NCI-H128 (cell line): ENCODE results near the gene RAB3IP.
"Not testable (repeated sequence)": the region's sequence is repeated elsewhere in the genome, so short reads cannot be mapped to it uniquely, and the experiment has no call there.

ENCODE experiments used
- DNase-seq: peaks from one replicate; lab custom pipeline; 2025; ENCODE audit not compliant: unreplicated experiment; lab: John Stamatoyannopoulos, UW

The RAB3IP gene

GRCh38 chr12:69756088-69756755 lies 17.6 kb downstream of the RAB3IP start:
- no peak for DNase-seq

DNA sequence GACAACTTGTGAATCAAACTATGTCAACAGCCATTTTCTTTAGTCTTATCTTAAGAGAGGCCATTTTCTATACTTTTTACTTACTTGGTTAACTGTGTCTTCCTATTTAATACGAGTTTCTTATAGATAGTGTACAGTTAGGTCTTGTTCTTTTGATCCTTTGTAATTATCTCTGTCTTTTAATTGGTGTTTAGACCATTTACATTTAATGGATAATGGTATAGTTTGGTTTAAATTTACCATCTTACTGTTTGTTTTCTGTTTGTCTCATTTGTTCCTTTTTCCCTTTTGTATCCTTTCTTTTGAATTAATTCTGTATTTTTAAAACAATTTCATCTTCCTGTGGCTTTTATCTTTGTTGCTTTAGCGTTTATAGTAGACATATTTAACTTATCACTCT lies 19.4 kb downstream of the RAB3IP start:
- no peak for DNase-seq

GRCh38 chr12:69759581-69759980 lies 20.9 kb downstream of the RAB3IP start:
- DNase-seq, result not testable (repeated sequence)

DNA sequence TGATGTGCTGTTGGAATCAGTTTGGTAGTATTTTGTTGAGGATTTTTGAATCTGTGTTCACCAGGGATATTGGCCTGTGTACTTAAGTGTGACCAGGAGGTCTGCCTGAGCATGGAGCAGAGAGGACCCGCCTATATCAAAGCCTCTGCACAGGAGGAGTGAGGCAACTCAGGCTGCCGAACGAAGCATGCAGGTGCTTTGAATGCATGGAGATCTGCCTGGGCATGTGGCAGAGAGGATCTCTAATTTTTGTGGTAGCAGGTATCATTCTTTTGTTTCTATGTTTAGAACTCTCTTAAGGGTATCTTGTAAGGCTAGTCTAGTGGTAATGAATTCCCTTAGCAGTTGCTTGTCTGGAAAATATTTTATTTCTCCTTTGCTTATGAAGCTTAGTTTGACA lies 26.9 kb downstream of the RAB3IP start:
- DNase-seq, result no peak

DNA sequence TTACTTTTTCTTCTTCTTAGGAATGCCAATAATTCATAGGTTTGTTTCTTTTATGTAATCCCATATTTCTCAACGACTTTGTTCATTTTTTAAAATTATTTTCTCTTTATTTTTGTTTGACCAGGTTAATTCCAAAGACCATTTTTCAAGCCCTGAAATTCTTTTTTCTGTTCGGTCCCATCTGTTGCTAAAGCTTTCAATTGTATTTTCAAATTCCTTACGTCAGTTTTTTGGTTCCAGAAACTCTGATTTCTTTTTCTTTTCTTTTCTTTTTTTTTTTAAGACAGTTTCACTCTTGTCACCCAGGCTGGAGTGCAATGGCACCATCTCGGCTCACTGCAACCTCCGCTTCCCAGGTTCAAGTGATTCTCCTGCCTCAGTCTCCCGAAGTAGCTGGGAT lies 27.6 kb downstream of the RAB3IP start:
- DNase-seq, result no peak

DNA sequence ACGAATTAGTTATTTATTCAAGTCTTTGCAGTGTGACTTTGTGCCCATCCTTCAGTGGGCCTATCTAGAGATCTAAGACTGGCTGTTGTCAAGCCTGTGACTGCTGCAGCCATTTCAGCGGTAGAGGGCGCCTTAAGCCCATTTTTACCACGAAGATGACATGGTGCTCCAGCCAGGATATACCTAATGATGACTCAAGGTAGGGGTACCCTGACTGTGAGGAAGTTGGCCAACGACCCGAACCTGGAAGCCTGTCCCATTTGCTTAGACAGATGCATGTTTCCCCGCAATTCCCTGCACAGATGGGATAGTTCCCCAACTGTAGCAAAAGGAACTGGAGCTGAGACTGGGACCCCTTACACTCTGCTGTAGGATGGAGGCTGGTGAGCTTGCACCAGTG lies 41.3 kb downstream of the RAB3IP start:
- no peak for DNase-seq

- no peak for DNase-seq
Measured at GRCh38 chr12:69783365-69783764, 44.7 kb downstream of the RAB3IP start.

DNA sequence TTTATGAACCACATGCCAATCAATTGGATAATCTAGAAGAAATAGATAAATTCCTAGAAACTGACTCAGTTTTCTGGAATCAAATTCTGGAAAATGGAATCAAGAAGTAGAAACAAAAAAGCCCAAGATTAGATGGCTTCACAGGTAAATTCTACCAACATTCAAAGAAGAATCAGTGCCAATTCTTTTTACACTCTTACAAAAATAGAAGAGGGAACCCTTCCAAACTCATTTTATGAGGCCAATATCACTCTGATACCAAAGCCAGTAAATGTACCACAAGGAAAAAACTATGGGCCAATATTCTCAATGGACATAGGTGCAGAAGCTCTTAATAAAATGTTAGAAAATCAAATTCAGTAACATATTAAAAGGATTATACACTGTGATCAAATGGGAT lies 50.7 kb downstream of the RAB3IP start:
- no peak for DNase-seq

GRCh38 chr12:69792533-69792932 lies 53.9 kb downstream of the RAB3IP start:
- no peak for DNase-seq

DNA sequence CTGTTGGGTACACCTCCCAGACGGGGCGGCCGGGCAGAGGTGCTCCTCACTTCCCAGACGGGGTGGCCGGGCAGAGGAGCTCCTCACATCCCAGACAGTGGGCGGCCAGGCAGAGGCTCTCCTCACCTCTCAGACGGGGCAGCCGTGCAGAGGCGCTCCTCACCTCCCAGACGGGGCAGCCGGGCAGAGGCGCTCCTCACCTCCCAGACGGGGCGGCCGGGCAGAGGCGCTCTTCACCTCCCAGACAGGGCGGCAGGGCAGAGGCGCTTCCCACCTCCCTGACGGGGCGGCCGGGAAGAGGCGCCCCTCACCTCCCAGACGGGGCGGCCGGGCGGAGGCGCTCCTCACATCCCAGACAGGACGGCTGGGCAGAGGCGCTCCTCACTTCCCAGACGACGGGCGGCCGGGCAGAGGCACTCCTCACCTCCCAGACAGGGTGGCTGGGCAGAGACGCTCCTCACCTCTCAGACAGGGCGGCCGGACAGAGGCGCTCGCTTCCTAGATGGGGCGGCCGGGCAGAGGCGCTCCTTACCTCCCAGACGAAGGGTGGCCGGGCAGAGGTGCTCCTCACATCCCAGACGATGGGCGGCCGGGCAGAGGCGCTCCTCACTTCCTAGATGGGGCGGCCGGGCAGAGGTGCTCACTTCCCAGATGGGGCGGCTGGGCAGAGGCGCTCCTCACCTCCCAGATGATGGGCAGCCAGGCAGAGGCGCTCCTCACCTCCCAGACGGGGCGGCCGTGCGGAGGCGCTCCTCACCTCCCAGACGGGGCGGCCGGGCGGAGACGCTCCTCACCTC lies 68.6 kb downstream of the RAB3IP start:
- not testable (repeated sequence) for DNase-seq

GRCh38 chr12:69810870-69811498 lies 72.3 kb downstream of the RAB3IP start:
- DNase-seq, result no peak

DNA sequence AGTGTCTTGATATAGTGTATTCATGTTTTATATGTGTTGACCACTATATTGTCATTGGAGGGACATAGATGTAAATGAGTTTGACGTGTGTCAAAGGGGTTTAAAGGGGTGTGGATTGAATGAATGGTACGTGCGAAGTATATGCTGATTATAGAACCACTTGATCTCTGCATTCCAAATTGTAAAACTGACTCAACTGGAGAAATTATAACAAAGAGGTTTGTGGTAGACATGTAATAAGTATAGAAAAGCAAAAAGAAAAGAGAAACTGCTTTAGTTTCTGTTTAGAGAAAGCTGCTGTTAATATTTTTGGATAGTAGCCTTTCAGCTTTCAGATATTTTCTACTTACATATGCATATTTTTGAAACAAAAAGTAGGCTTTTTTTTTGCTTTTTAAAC lies 77.4 kb downstream of the RAB3IP start:
- DNase-seq, result no peak

GRCh38 chr12:69821032-69821455 lies 82.4 kb downstream of the RAB3IP start:
- DNase-seq, result no peak

DNA sequence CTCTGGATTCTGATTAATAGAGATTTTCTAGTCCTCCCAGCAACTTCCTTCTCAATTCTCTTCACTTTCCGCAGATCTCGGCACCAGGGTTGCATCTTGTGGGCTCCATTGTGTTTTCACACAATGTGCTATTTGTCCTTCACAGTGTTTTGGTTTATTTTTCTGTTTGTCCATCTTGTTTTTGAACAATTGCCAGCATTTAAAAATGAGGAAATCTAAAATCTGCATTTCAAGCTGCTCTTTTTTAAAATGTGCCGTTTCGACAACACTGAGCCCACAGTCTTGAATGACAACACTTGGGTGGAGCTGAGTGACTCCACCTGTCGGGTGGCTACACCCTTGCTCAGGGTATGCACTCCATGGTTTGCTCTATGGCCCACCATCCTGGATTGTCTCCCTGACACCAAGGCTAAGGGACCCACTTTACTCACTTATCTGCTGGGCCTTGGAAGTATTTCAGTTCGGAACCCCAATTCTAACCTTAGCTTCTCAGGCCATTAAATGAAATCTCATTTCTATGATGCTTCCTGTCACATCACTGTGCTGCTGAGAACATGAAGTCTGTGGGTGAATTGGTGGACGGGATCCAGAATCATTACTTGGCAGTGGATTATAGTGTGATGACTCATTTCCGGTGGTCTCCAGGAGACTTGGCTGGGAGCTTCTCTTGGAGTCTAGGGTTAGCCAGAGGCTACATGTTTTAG lies 82.9 kb downstream of the RAB3IP start:
- no peak for DNase-seq

DNA sequence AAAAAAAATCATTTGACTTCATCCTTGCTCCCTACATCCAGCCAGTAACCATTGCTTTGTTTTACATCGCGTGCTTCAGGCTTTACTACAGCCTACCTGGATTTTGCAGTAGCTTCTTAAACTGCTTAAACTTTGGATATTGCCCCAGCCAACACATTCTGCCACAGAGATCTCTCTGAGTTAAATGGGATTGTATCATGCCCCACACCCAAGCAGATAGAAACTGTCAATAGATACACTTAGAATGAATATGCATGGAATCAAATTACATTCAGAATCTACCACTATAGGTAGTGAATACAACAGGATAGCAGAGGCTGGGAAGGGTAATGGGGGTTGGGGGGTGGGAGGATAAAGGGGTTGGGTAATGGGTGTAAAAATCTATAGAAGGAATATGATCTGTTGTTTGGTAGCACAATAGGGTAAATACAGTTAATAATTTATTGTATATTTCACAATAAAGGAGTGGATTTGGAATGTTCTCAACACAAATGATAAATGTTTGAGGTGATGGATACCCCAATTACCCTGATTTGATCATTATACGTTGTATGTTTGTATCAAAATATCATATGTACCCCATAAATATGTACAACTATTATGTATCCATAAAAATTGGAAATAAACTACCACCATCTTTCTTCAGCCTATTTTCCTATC lies 83.7 kb downstream of the RAB3IP start:
- no peak for DNase-seq

GRCh38 chr12:69824028-69824427 lies 85.4 kb downstream of the RAB3IP start:
- no peak for DNase-seq

- DNase-seq, result no peak
Measured at GRCh38 chr12:69824966-69825560, 86.4 kb downstream of the RAB3IP start, which contains the start of gene MYRFL. Gene MYRFL (plus strand): TSS chr12:69825227. CDS start chr12:69825518, 291 bp downstream.

DNA sequence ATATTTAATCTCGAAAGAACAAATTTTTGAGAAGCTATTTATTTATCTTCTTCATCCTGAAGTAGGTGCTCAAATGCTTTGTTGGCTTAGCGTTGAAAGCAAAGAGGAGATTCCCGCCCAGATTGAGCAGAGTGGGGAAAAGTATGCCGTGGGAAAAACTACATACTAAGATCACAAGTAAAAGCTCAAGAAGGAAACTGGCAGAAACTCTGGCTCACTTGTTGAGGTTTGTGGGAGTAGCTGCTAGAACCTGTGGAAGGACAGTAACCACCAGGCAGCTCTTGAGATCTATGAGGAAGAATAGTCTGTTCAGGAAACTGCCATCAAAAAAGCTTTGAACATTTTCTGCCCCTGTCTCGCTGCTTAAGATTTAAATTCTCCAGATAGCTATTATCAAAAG lies 90.2 kb downstream of the RAB3IP start:
- no peak for DNase-seq

DNA sequence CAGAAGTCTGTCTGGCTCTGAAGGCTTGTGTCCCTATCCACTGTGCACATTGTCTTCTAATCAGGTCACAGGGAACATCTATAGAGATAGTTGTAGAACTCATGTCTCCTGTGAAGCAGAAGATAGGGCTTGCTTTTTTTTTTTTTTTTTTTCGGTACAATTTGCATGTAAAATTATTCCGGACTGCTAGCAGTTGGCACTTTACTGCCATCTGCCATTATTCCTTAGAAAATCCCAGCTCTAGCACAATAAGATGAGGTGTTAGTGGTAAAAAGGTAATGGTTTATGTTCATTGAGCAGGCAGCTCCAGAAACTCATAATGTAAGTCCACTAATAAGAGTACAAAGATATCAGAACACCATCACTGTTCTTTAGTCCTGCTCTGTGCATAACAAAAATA lies 95.0 kb downstream of the RAB3IP start:
- DNase-seq, result no peak

DNA sequence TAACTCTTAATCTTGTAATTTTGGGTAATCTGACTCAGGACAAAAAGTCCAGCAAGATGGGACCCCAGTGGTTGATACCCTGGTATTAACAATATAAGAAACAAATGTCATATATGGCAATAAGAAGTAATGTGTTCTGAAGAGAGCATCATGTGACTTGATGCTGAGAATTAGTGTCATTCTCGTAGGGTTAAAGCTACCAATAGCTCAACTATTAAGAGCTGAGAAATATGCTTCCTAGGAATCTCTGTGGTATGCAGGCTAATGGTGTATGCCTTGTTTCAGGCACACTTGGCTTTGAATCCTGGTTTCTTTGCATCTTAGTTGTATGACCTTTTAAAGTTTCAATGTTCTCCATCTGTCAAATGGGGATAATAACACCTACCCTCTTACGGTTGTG lies 95.5 kb downstream of the RAB3IP start:
- DNase-seq, result no peak

DNA sequence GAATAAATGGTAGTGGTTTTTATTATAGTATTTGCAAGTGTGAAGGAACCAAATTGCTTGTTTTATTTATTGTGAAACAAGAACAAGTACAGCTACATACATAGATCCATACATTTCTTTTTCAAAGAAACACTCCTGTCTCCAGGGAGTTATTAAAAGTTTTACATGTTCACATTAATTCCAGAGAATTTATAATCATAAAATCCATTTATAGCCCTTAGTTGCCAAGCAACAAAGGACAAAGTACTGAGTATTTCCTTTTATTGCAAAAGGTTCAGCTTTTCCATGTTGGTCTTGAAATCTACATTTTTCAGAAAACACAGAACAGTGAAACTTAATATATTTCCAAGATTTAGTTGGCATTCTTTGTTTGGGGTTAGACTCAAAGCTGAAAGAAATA lies 95.9 kb downstream of the RAB3IP start:
- DNase-seq, result no peak
